ENCODE data around the gene MPV17. TPM values are rescaled to one million over a fixed set of nuclear protein-coding genes. Genes with fewer than 3 reads are reported as not detected.
A peak's percentile ranks its signal among the peaks of the same experiment; 100 is the strongest.

MPV17 gene
- total and polyA plus RNA-seq, 2 of the 13 experiments (the other 11 are each of a cell fraction or from before 2014, with no cell fraction given): 48.9 to 129 TPM

- no peak for TF ChIP-seq SP1 (IDR thresholded peaks at IDR 0.05)
- TF ChIP-seq SP1 (CRISPR knock-in tag; IDR thresholded peaks at IDR 0.05): 0 out of 2 replicates have a peak, but pooled peaks have one; percentile 3
- TF ChIP-seq CREB1 (IDR thresholded peaks at IDR 0.05): no peak
- peak; percentile 53; the same call in 1 of the 2 replicates for TF ChIP-seq CREB1 (CRISPR knock-in tag; IDR thresholded peaks at IDR 0.05)
- peak; percentile 71 for TF ChIP-seq NR2F6 (IDR thresholded peaks at IDR 0.05)
- TF ChIP-seq NR2F6 (CRISPR knock-in tag; IDR thresholded peaks at IDR 0.05): peak; percentile 87
- TF ChIP-seq MIER3 (CRISPR knock-in tag; IDR thresholded peaks at IDR 0.05; ENCODE audit: borderline replicate concordance): peak; percentile 22
- peak; percentile 20; the same call in 1 of the 2 replicates for TF ChIP-seq GLI4 (CRISPR knock-in tag; IDR thresholded peaks at IDR 0.05; ENCODE audit: borderline replicate concordance)
- TF ChIP-seq ZNF792 (CRISPR knock-in tag; IDR thresholded peaks at IDR 0.05): peak; percentile 53; the same call in 1 of the 2 replicates
- TF ChIP-seq ZBTB38 (CRISPR knock-in tag; IDR thresholded peaks at IDR 0.05): 0 out of 2 replicates have a peak, but pooled peaks have one; percentile 1
- no peak for TF ChIP-seq ZNF24 (IDR thresholded peaks at IDR 0.05)
- TF ChIP-seq SMAD1 (CRISPR knock-in tag; IDR thresholded peaks at IDR 0.05; ENCODE audit: borderline replicate concordance, low read depth): 0 out of 2 replicates have a peak, but pooled peaks have one; percentile 77
- TF ChIP-seq SIN3A (IDR thresholded peaks at IDR 0.05; ENCODE audit: borderline replicate concordance, low read depth, low read length): no peak
- TF ChIP-seq ATF2 (CRISPR knock-in tag; IDR thresholded peaks at IDR 0.05): peak; percentile 20; the same call in 1 of the 2 replicates
- TF ChIP-seq MED1 (CRISPR knock-in tag; IDR thresholded peaks at IDR 0.05): peak; percentile 61; the same call in 1 of the 2 replicates
- no peak for TF ChIP-seq ZNF431 (CRISPR knock-in tag; IDR thresholded peaks at IDR 0.05; ENCODE audit: borderline replicate concordance, low read depth)
- no peak for TF ChIP-seq SMARCE1 (IDR thresholded peaks at IDR 0.05; ENCODE audit: borderline replicate concordance)
- TF ChIP-seq SOX5 (CRISPR knock-in tag; IDR thresholded peaks at IDR 0.05; ENCODE audit: borderline replicate concordance): peak; percentile 11
- TF ChIP-seq ZNF20 (CRISPR knock-in tag; IDR thresholded peaks at IDR 0.05): no peak
- no peak for TF ChIP-seq IRF1 (CRISPR knock-in tag; IDR thresholded peaks at IDR 0.05; ENCODE audit: low read depth)
- peak; percentile 70 for TF ChIP-seq ARNT2 (CRISPR knock-in tag; IDR thresholded peaks at IDR 0.05; ENCODE audit: low read depth)
- TF ChIP-seq NR2F2 (IDR thresholded peaks at IDR 0.05; ENCODE audit: borderline replicate concordance, low read depth): 0 out of 2 replicates have a peak, but pooled peaks have one; percentile 20
- TF ChIP-seq ZNF282 (IDR thresholded peaks at IDR 0.05; ENCODE audit: partially characterized antibody): no peak
- TF ChIP-seq PHF21A (CRISPR knock-in tag; IDR thresholded peaks at IDR 0.05): peak; percentile 80
- 0 out of 2 replicates have a peak, but pooled peaks have one; percentile 29 for TF ChIP-seq SIX4 (CRISPR knock-in tag; IDR thresholded peaks at IDR 0.05)
- TF ChIP-seq ZNF44 (CRISPR knock-in tag; IDR thresholded peaks at IDR 0.05): 0 out of 2 replicates have a peak, but pooled peaks have one; percentile 46
- peak; percentile 82; the same call in 1 of the 2 replicates for TF ChIP-seq ZNF619 (CRISPR knock-in tag; IDR thresholded peaks at IDR 0.05)
- TF ChIP-seq MAX (IDR thresholded peaks at IDR 0.05): peak; percentile 84
- TF ChIP-seq TCF12 (IDR thresholded peaks at IDR 0.05): no peak
- peak; percentile 10; the same call in 1 of the 2 replicates for TF ChIP-seq TCF12 (CRISPR knock-in tag; IDR thresholded peaks at IDR 0.05)
- no peak for TF ChIP-seq ZSCAN22 (CRISPR knock-in tag; IDR thresholded peaks at IDR 0.05)
- 0 out of 2 replicates have a peak, but pooled peaks have one; percentile 21 for TF ChIP-seq KDM3A (CRISPR knock-in tag; IDR thresholded peaks at IDR 0.05; ENCODE audit: low read depth)
These were observed 31.1 kb upstream of the MPV17 start (continued) for GRCh38 chr2:27353762-27354596.

All from HepG2 (cell line).